Naive thymus-derived CD4-positive, alpha-beta T cell (primary cell): ENCODE measurements around the gene PPIP5K1. TPM values are rescaled to one million over a fixed set of nuclear protein-coding genes. Genes with fewer than 3 reads are reported as not detected.

Source experiments
- ATAC-seq: fragments of 150-1000 bp; cut with Tn5 transposase; 2 replicates; pipeline ENCODE4 v1.10.0; 2021; ENCODE audit warnings: mild to moderate bottlenecking, moderate library complexity
- CTCF ChIA-PET: fragments of 350-600 bp; sonication (Branson Sonifier 250); formaldehyde crosslinking; loops from one replicate; lab custom pipeline; 2021; ENCODE audit warnings: antibody characterized with exemption; lab: Charles Lee
- POLR2A ChIA-PET: fragments of 350-600 bp; sonication (Branson Sonifier 250); formaldehyde crosslinking; loops from one replicate; lab custom pipeline; 2021; ENCODE audit warnings: antibody characterized with exemption, inconsistent platforms; lab: Charles Lee
- DNase-seq, 9 donors: peaks; one replicate each; pipeline versions ENCODE4 v3.0.0 to v3.0.0-alpha.2; 2020 to 2022; ENCODE audit warnings: mixed read lengths in 1 of 9
- H3K27ac ChIP-seq: one replicate; pipeline ENCODE4 v1.7.0; 2013; ENCODE audit warnings: mild to moderate bottlenecking, low read depth, low read length, moderate library complexity
- H3K27me3 ChIP-seq, 2 donors: one replicate each; pipeline ENCODE4 v1.7.0; 2013; ENCODE audit warnings: low read length in 2 of 2, mild to moderate bottlenecking in 2 of 2, moderate library complexity in 2 of 2; ENCODE audit not compliant: control insufficient read depth in 2 of 2, insufficient read depth in 2 of 2
- H3K36me3 ChIP-seq, 3 experiments: 1 replicate in 2 of 3; 2 replicates in 1 of 3; pipeline ENCODE4 v1.7.0; 2013; ENCODE audit warnings: low read length in 3 of 3, mild to moderate bottlenecking in 3 of 3, moderate library complexity in 1 of 3; ENCODE audit not compliant: insufficient read depth in 3 of 3, control insufficient read depth in 2 of 3
- H3K4me1 ChIP-seq, 2 donors: one replicate each; pipeline ENCODE4 v1.7.0; 2013; ENCODE audit warnings: low read length in 2 of 2, mild to moderate bottlenecking in 2 of 2, moderate library complexity in 1 of 2; ENCODE audit not compliant: control insufficient read depth in 2 of 2, insufficient read depth in 2 of 2
- H3K4me3 ChIP-seq: 2 replicates; pipeline ENCODE4 v1.7.0; 2013; ENCODE audit warnings: mild to moderate bottlenecking, low read length
- H3K9me3 ChIP-seq, 3 experiments: 1 replicate in 2 of 3; 2 replicates in 1 of 3; pipeline ENCODE4 v1.7.0; 2013; ENCODE audit warnings: low read length in 3 of 3; ENCODE audit not compliant: control insufficient read depth in 2 of 3
- H3K27ac Mint-ChIP-seq, 9 donors: one replicate each; pipeline ENCODE4 v1.8.0; 2020 to 2022; ENCODE audit warnings: mixed read lengths in 9 of 9, mild to moderate bottlenecking in 8 of 9, moderate library complexity in 5 of 9, inconsistent platforms in 2 of 9
- H3K27me3 Mint-ChIP-seq, 5 donors: one replicate each; pipeline ENCODE4 v1.8.0; 2021 to 2022; ENCODE audit warnings: mixed read lengths in 5 of 5, mild to moderate bottlenecking in 1 of 5
- H3K36me3 Mint-ChIP-seq, 5 donors: one replicate each; pipeline ENCODE4 v1.8.0; 2020 to 2022; ENCODE audit warnings: mixed read lengths in 5 of 5, mild to moderate bottlenecking in 3 of 5, inconsistent platforms in 1 of 5
- H3K4me1 Mint-ChIP-seq, 7 donors: one replicate each; pipeline ENCODE4 v1.8.0; 2020 to 2022; ENCODE audit warnings: mixed read lengths in 7 of 7, mild to moderate bottlenecking in 3 of 7, inconsistent platforms in 1 of 7
- H3K4me3 Mint-ChIP-seq, 10 donors: one replicate each; pipeline ENCODE4 v1.8.0; 2020 to 2022; ENCODE audit warnings: mild to moderate bottlenecking in 10 of 10, mixed read lengths in 10 of 10, moderate library complexity in 6 of 10, inconsistent platforms in 2 of 10
- H3K9me3 Mint-ChIP-seq, 11 donors: one replicate each; pipeline ENCODE4 v1.8.0; 2020 to 2022; ENCODE audit warnings: mixed read lengths in 11 of 11, mild to moderate bottlenecking in 4 of 11, inconsistent platforms in 1 of 11, moderate library complexity in 1 of 11
- intact Hi-C, 2 donors: fragments of 100-400 bp; cut with micrococcal nuclease; formaldehyde crosslinking; loops; one replicate each; pipeline ENCODE4 v1.15.1; 2023
- polyA plus RNA-seq, 2 donors: library from polyadenylated mRNA; unstranded; fragments of 300-500 nt; fragmentation: Illumina TruSeq; gene quantifications; one replicate each; pipeline ENCODE4 v1.2.3, GENCODE V29; 2021
- total RNA-seq, 6 experiments: library from RNA in 5 of 6; stranded (reverse) in 5 of 6; gene quantifications; 1 replicate in 5 of 6; 2 replicates in 1 of 6; pipeline ENCODE4 v1.2.3 and lab custom pipeline; 2021 to 2026

PPIP5K1 gene
- total and polyA plus RNA-seq, 7 experiments from 2014 or later: 6.1 to 66.0 (median 43.0) TPM

- ATAC-seq (no peak), DNase-seq (no peak)
- H3K4me3 Mint-ChIP-seq: peak overlapping the region in 3 of 10 donors; percentile 4 to 83 (median 20)
- peaks cover 0 to 32% (median 0%) of the 10 kb centered on the region in 5 donors for H3K36me3 Mint-ChIP-seq
- ChIA-PET CTCF (no interaction called here), POLR2A (no interaction called here)
- H3K4me3 ChIP-seq: no peak overlapping the region
- H3K27ac ChIP-seq: no peak overlapping the region
- peaks cover 7 to 50% (median 23%) of the 10 kb centered on the region in 7 donors for H3K4me1 Mint-ChIP-seq
- peaks cover 0 to 3% of the 10 kb centered on the region in 2 donors for H3K27me3 ChIP-seq
- H3K4me1 ChIP-seq: peaks cover 3% of the 10 kb centered on the region in 2 donors
- peaks cover 0 to 2% (median 0%) of the 10 kb centered on the region in 11 donors for H3K9me3 Mint-ChIP-seq
- H3K27ac Mint-ChIP-seq: peak overlapping the region in 3 of 9 donors; percentile 32 to 67 (median 48)
- intact Hi-C loops: loop anchor here (10.0 kb wide), 2 partner anchors 294 to 334 kb away; partner anchors contain the start of genes CCNDBP1 (in 1 of the 2) and EPB42 (in 1 of the 2)
- no peaks in the 10 kb centered on the region for H3K9me3 ChIP-seq
- H3K36me3 ChIP-seq: no peaks in the 10 kb centered on the region
- peaks cover 27 to 46% (median 38%) of the 10 kb centered on the region in 5 donors for H3K27me3 Mint-ChIP-seq
Measured at GRCh38 chr15:43519196-43519595, 70.8 kb downstream of the PPIP5K1 start.

- peaks cover 0 to 33% (median 0%) of the 10 kb centered on the region in 5 donors for H3K36me3 Mint-ChIP-seq
- Histone ChIP-seq H3K9me3 (no peaks in the 10 kb centered on the region), H3K36me3 (no peaks in the 10 kb centered on the region), H3K4me1 (peaks cover 5% of the 10 kb centered on the region in 2 donors), H3K27me3 (peaks cover 0 to 3% of the 10 kb centered on the region in 2 donors), H3K4me3 (no peak overlapping the region), H3K27ac (no peak overlapping the region)
- ChIA-PET CTCF (no interaction called here), POLR2A (interaction anchor here (0.8 kb wide), 1 partner anchor 38 kb away, joined by 3 read pairs; no protein-coding TSS in a partner anchor)
- peaks cover 27 to 46% (median 38%) of the 10 kb centered on the region in 5 donors for H3K27me3 Mint-ChIP-seq
- peaks cover 7 to 59% (median 24%) of the 10 kb centered on the region in 7 donors for H3K4me1 Mint-ChIP-seq
- peak; percentile 61 for ATAC-seq
- peak overlapping the region in 9 of 10 donors; percentile 2 to 83 (median 70) for H3K4me3 Mint-ChIP-seq
- DNase-seq: no peak
- peaks cover 0 to 2% (median 0%) of the 10 kb centered on the region in 11 donors for H3K9me3 Mint-ChIP-seq
- intact Hi-C loops: loop anchor here (10.0 kb wide), 2 partner anchors 293 to 333 kb away; partner anchors contain the start of genes CCNDBP1 (in 1 of the 2) and EPB42 (in 1 of the 2)
- H3K27ac Mint-ChIP-seq: peak overlapping the region in 2 of 9 donors; percentile 67 to 77
Measured at GRCh38 chr15:43518197-43518761, 71.7 kb downstream of the PPIP5K1 start.

GRCh38 chr15:43517354-43518196 is 72.4 kb downstream of the PPIP5K1 start, which contains the start of gene MAP1A:
TSS of gene MAP1A (plus strand) at chr15:43517608. CDS start at chr15:43521474, 3,866 bp downstream.
- Mint-ChIP-seq H3K4me3 (peak within 1 kb of the TSS in 9 of 10 donors; percentile 2 to 83 (median 70)), H3K4me1 (peaks cover 7 to 63% (median 24%) of the 10 kb centered on the region in 7 donors), H3K27ac (peak within 1 kb of the TSS in 1 of 9 donors; percentile 81), H3K9me3 (peaks cover 0 to 2% (median 0%) of the 10 kb centered on the region in 11 donors), H3K36me3 (peaks cover 0 to 32% (median 0%) of the 10 kb centered on the region in 5 donors), H3K27me3 (peaks cover 27 to 46% (median 38%) of the 10 kb centered on the region in 5 donors)
- peaks cover 5% of the 10 kb centered on the region in 2 donors for H3K4me1 ChIP-seq
- H3K36me3 ChIP-seq: no peaks in the 10 kb centered on the region
- intact Hi-C loops: loop anchor here (10.0 kb wide), 2 partner anchors 293 to 333 kb away; partner anchors contain the start of genes CCNDBP1 (in 1 of the 2) and EPB42 (in 1 of the 2)
- H3K27me3 ChIP-seq: peaks cover 0 to 3% of the 10 kb centered on the region in 2 donors
- ATAC-seq (peak; percentile 24), DNase-seq (no peak)
- no peak within 1 kb of the TSS for H3K27ac ChIP-seq
- H3K9me3 ChIP-seq: no peaks in the 10 kb centered on the region
- ChIA-PET CTCF (no interaction called here), POLR2A (interaction anchor here (0.8 kb wide), 1 partner anchor 38 kb away, joined by 3 read pairs; no protein-coding TSS in a partner anchor)
- H3K4me3 ChIP-seq: no peak within 1 kb of the TSS

- Mint-ChIP-seq H3K36me3 (peaks cover 0 to 38% (median 0%) of the 10 kb centered on the region in 5 donors), H3K27me3 (peaks cover 28 to 46% (median 38%) of the 10 kb centered on the region in 5 donors), H3K4me1 (peaks cover 9 to 70% (median 27%) of the 10 kb centered on the region in 7 donors), H3K27ac (no peak overlapping the region), H3K9me3 (peaks cover 0 to 2% (median 0%) of the 10 kb centered on the region in 11 donors), H3K4me3 (peak overlapping the region in 1 of 10 donors; percentile 16)
- Histone ChIP-seq H3K27ac (no peak overlapping the region), H3K4me1 (peaks cover 5% of the 10 kb centered on the region in 2 donors), H3K27me3 (peaks cover 0 to 3% of the 10 kb centered on the region in 2 donors), H3K36me3 (no peaks in the 10 kb centered on the region), H3K4me3 (no peak overlapping the region), H3K9me3 (no peaks in the 10 kb centered on the region)
- ChIA-PET POLR2A (no interaction called here), CTCF (no interaction called here)
- DNase-seq: no peak
- intact Hi-C loops: loop anchor here (10.0 kb wide), 2 partner anchors 292 to 332 kb away; partner anchors contain the start of genes CCNDBP1 (in 1 of the 2) and EPB42 (in 1 of the 2)
- no peak for ATAC-seq
Measured at GRCh38 chr15:43516801-43517353, 73.1 kb downstream of the PPIP5K1 start.

GRCh38 chr15:43516185-43516584 is 73.8 kb downstream of the PPIP5K1 start:
- Histone ChIP-seq H3K4me1 (peaks cover 8 to 9% of the 10 kb centered on the region in 2 donors), H3K36me3 (no peaks in the 10 kb centered on the region), H3K4me3 (no peak overlapping the region), H3K27me3 (peaks cover 0 to 3% of the 10 kb centered on the region in 2 donors), H3K27ac (no peak overlapping the region), H3K9me3 (no peaks in the 10 kb centered on the region)
- ChIA-PET CTCF (interaction anchor here (1.2 to 3.3 kb wide), 2 partner anchors 22 to 34 kb away, joined by 9 to 13 read pairs; partner anchors contain the start of gene TP53BP1), POLR2A (no interaction called here)
- Mint-ChIP-seq H3K36me3 (peaks cover 0 to 34% (median 0%) of the 10 kb centered on the region in 5 donors), H3K4me3 (peak overlapping the region in 1 of 10 donors; percentile 42), H3K9me3 (peaks cover 0 to 3% (median 0%) of the 10 kb centered on the region in 11 donors), H3K4me1 (peaks cover 12 to 77% (median 32%) of the 10 kb centered on the region in 7 donors), H3K27ac (peak overlapping the region in 1 of 9 donors; percentile 23), H3K27me3 (peaks cover 28 to 46% (median 38%) of the 10 kb centered on the region in 5 donors)
- intact Hi-C loops: loop anchor here (10.0 kb wide), 2 partner anchors 291 to 331 kb away; partner anchors contain the start of genes CCNDBP1 (in 1 of the 2) and EPB42 (in 1 of the 2)
- ATAC-seq: no peak
- no peak for DNase-seq
